Testis (tissue), 3 donors: ENCODE data around the gene LFNG. TPM values are rescaled to one million over a fixed set of nuclear protein-coding genes. Genes with fewer than 3 reads are reported as not detected.
"Not testable (repeated sequence)": the region's sequence is repeated elsewhere in the genome, so short reads cannot be mapped to it uniquely, and the experiment has no call there.

Experiments used
- DNase-seq: peaks from one replicate; pipeline ENCODE4 v3.0.0-alpha.2; 2019
- H3K27ac ChIP-seq, 2 donors: fragments of 200-600 bp; sonication (generic); one replicate each; pipeline ENCODE4 v1.5.1; 2019
- H3K27me3 ChIP-seq: fragments of 200-600 bp; sonication (generic); one replicate; pipeline ENCODE4 v1.5.1; 2019
- H3K36me3 ChIP-seq: fragments of 200-600 bp; sonication (generic); one replicate; pipeline ENCODE4 v1.5.1; 2017; ENCODE audit warnings: low read depth; ENCODE audit errors: missing control alignments
- H3K4me1 ChIP-seq: fragments of 200-600 bp; sonication (generic); one replicate; pipeline ENCODE4 v1.5.1; 2019
- H3K4me3 ChIP-seq, 2 donors: fragments of 200-600 bp; sonication (generic); one replicate each; pipeline ENCODE4 v1.5.1; 2017 to 2019
- H3K9me3 ChIP-seq: fragments of 200-600 bp; sonication (generic); one replicate; pipeline ENCODE4 v1.5.1; 2017
- POLR2A ChIP-seq: fragments of 450-650 bp; IDR thresholded peaks from one replicate; pipeline ENCODE4 v1.6.1; 2017; ENCODE audit warnings: antibody characterized with exemption, mild to moderate bottlenecking, moderate library complexity
- WGBS, 2 donors: methylation state at CpG; one replicate each; pipeline ENCODE4 v1.1.5; 2018; 5-methylcytosine and 5-hydroxymethylcytosine counted together
- intact Hi-C: fragments of 100-400 bp; cut with DNase I; formaldehyde crosslinking; loops from one replicate; pipeline ENCODE4 v1.15.1; 2023; ENCODE audit warnings: low total_unique reads
- polyA plus RNA-seq: library from polyadenylated mRNA; stranded (reverse); fragments of 350-450 nt; fragmentation: Illumina TruSeq; extraction: RNeasy Lipid Tissue Mini Kit (QIAGEN cat#74804); gene quantifications from one replicate; pipeline ENCODE4 v1.2.3, GENCODE V29; 2014; ENCODE audit warnings: low read depth, low replicate concordance; ENCODE audit not compliant: insufficient read depth
- total RNA-seq, 2 donors: library from RNA; depleted of rRNA; stranded (reverse); fragments of >200 nt; gene quantifications; one replicate each; pipeline ENCODE4 v1.2.3, GENCODE V29; 2016
- TF ChIP-seq, protein P1 (sequence below), 3 experiments: fragments of 450-650 bp in 2 of 3; fragments of 200-600 bp in 1 of 3; sonication (generic) in 1 of 3; IDR thresholded peaks; one replicate each; pipeline ENCODE4 v1.5.1; 2016 to 2019; ENCODE audit warnings: antibody characterized with exemption in 3 of 3, mild to moderate bottlenecking in 2 of 3, moderate library complexity in 1 of 3

LFNG gene
- total and polyA plus RNA-seq, 3 donors from 2014 or later, result 10.1 to 34.1 (median 18.3) TPM

DNA sequence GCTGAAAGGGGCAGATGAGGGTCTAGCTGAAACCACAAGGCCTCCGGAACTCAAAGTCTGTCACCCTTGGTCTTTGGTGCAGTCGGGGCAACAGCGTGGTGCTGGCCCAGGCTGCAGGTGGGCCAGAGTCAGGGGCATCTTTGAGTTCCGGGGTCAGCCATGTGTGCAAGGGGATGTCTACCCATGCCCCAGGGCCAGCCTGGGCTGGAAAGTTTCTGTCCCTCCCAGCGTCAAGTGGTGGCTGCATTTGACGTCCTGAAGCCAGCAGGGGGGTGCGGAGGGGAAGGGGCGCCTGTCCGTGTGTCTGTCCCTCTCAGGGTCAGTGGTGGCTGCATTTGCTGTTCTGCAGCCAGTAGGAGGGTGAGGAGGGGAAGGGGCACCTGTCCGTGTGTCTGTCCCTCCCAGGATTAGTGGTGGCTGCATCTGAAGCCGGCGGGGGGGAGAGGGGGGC, 35.1 kb downstream of the LFNG start:
- H3K9me3 ChIP-seq, result no peaks in the 10 kb centered on the region
- peak overlapping the region; percentile 94 to 98 for H3K27ac ChIP-seq
- intact Hi-C loops, result loop anchor here (10.0 kb wide), 1 partner anchor 80 kb away; the partner anchor contains the start of gene GRIFIN
- no peaks in the 10 kb centered on the region for H3K36me3 ChIP-seq
- no peak for DNase-seq
- WGBS, 2 donors, result 2 to 5% methylated on average over 5 to 11 of the region's 12 CpGs
- TF ChIP-seq POLR2A, result no peak
- TF ChIP-seq, protein P1, sequence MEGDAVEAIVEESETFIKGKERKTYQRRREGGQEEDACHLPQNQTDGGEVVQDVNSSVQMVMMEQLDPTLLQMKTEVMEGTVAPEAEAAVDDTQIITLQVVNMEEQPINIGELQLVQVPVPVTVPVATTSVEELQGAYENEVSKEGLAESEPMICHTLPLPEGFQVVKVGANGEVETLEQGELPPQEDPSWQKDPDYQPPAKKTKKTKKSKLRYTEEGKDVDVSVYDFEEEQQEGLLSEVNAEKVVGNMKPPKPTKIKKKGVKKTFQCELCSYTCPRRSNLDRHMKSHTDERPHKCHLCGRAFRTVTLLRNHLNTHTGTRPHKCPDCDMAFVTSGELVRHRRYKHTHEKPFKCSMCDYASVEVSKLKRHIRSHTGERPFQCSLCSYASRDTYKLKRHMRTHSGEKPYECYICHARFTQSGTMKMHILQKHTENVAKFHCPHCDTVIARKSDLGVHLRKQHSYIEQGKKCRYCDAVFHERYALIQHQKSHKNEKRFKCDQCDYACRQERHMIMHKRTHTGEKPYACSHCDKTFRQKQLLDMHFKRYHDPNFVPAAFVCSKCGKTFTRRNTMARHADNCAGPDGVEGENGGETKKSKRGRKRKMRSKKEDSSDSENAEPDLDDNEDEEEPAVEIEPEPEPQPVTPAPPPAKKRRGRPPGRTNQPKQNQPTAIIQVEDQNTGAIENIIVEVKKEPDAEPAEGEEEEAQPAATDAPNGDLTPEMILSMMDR (IDR thresholded peaks at IDR 0.05), result no peak
- H3K4me3 ChIP-seq, result peak overlapping the region; percentile 67 to 87
- H3K27me3 ChIP-seq, result no peaks in the 10 kb centered on the region
- peaks cover 27% of the 10 kb centered on the region for H3K4me1 ChIP-seq

DNA sequence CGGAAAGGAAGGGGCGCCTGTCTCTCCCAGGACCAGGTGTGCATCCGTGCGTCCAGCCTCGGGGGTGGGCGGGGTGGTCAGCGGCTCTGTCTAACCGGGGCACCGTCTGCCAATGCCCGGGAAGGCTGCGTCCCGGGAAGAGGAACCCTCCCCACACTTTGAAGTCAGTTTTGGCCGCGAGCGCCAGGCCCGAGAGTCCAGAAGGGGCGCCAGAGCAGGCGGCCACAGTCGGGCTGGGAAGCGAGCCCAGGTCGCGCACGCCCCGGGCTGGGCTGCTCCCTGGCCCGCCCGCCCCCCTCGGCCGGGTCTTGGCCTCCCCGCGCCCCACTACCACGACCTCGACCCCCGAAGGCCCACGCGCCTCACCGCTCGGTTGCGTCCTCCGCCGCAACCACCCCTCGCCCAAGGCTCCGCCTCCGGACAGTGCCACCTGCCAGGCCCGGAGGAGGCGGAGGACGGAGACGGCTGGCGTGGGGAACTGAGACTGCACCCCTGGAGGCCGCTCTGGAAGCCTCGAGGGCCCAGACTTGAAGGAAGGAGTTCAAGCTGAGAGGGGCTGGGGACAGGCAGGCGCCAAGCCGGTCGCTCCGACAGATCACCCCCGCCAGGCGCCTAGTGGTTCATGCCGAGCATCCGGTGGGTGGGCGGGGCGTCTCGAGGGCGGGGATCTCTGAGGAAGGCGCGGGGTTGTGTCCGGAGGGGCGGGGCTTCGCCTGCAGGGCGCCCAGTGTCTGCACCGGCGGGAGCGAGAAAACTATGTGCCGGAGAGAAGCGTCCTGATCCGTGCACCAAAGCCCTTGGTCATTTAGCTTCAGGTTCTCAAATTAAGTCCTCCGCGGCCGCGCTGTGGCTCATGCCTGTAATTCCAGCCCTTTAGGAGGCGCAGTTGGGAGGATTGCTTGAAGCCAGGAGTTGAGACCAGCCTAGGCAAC, 35.8 kb downstream of the LFNG start, which contains the start of gene BRAT1:
Gene BRAT1 (minus strand): TSS at position 404 of the 932 bp plus-strand sequence. CDS start 1,093 bp downstream, outside the sequence.
- 0 to 1% methylated on average over 30 to 76 of the region's 79 CpGs for WGBS, 2 donors
- intact Hi-C loops, result loop anchor here (10.0 kb wide), 1 partner anchor 81 kb away; the partner anchor contains the start of gene GRIFIN

DNA sequence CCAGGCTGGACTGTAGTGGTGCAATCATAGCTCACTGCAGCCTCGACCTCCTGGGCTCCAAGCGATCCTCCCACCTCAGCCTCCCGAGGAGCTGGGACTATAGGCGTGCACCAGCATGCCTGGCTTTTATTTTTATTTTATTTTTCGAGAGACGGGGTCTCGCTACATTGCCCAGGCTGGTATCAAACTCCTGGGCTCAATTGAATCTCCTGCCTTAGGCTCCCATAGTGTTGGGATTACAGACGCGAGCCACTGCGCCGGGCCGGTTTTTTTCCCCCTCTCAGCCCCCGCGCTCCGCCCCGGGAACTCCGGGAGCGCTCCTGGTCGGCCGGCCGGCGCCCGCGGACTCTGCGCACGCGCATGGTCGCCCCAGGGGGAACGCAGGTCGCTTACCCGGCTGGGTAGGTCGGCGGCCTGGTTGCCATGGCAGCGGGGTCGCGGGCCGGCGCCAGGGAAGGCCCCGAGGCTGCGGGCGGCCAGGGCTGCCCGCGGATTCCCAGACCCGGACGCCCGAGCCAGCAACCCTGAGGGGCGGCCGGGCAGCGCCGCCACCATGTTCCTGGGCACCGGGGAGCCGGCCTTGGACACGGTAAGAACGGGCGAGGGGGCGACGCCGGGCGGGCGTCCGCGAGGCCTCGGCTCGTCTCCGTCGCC, 39.2 kb downstream of the LFNG start, which contains the start of gene IQCE:
Gene IQCE (plus strand): TSS at position 351 of the 654 bp plus-strand sequence. CDS start 203 bp downstream, at position 554.
- Histone ChIP-seq H3K27ac (peak within 1 kb of the TSS; percentile 61 to 73), H3K27me3 (no peaks in the 10 kb centered on the region), H3K4me3 (peak within 1 kb of the TSS; percentile 75 to 97), H3K4me1 (peaks cover 32% of the 10 kb centered on the region), H3K9me3 (no peaks in the 10 kb centered on the region), H3K36me3 (no peaks in the 10 kb centered on the region)
- DNase-seq, result peak; percentile 92
- intact Hi-C loops, result loop anchor here (10.0 kb wide), 1 partner anchor 84 kb away; the partner anchor contains the start of gene GRIFIN
- 1% methylated on average over 32 to 44 of the region's 66 CpGs for WGBS, 2 donors
- TF ChIP-seq, protein P1 (IDR thresholded peaks at IDR 0.05), result peak in 2 of 3 experiments; percentile 42 to 51
- no peak for TF ChIP-seq POLR2A

More for the DNA sequence above, 35.8 kb downstream of the LFNG start, which contains the start of gene BRAT1:
- H3K27me3 ChIP-seq, result no peaks in the 10 kb centered on the region
- peak within 1 kb of the TSS; percentile 67 to 87 for H3K4me3 ChIP-seq
- no peaks in the 10 kb centered on the region for H3K9me3 ChIP-seq
- peak; percentile 99 for DNase-seq
- no peaks in the 10 kb centered on the region for H3K36me3 ChIP-seq
- H3K4me1 ChIP-seq, result peaks cover 33% of the 10 kb centered on the region
- H3K27ac ChIP-seq, result peak within 1 kb of the TSS; percentile 94 to 98
- TF ChIP-seq POLR2A, result peak; percentile 40
- TF ChIP-seq, protein P1 (IDR thresholded peaks at IDR 0.05), result peak in 2 of 3 experiments; percentile 21 to 26

DNA sequence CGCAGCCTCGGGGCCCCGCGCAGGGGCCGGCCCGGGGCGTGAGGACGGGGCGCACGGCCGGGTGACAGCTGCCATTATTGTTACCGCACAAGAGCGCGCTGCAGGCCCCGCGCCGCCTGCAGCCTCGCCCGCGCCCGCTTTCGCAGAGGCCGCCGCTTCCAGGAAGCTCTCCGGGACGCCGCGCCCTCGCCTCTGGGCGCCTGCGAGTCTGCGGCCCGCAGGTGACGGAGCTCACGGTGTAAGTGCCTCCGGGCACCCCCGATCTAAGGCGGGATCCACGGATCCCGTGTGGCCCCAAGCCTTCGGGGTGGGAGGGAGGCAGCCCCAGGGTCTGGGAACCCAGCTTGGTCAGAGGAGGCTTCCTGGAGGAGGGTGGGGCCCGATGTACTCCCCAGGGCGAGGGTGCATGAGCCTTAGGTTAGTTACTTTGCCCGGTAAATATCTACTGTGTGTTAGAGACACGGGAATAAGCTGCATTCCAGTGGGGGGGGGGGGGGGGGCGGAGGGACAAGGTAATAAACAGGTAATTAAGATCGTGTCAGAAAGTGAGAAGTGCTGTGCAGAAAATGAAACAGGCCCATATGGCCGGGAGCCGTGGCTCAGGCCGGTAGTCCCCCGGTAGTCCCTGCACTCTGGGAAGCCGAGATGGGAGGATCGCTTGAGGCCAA, 39.8 kb downstream of the LFNG start:
- Histone ChIP-seq H3K27ac (peak overlapping the region; percentile 36 to 64), H3K27me3 (no peaks in the 10 kb centered on the region), H3K36me3 (no peaks in the 10 kb centered on the region), H3K4me3 (peak overlapping the region; percentile 75 to 97), H3K4me1 (peaks cover 25% of the 10 kb centered on the region), H3K9me3 (no peaks in the 10 kb centered on the region)
- 7 to 22% methylated on average over 8 to 35 of the region's 53 CpGs for WGBS, 2 donors
- TF ChIP-seq, protein P1 (IDR thresholded peaks at IDR 0.05), result no peak
- TF ChIP-seq POLR2A, result no peak
- DNase-seq, result no peak
- intact Hi-C loops, result loop anchor here (10.0 kb wide), 1 partner anchor 85 kb away; the partner anchor contains the start of gene GRIFIN

DNA sequence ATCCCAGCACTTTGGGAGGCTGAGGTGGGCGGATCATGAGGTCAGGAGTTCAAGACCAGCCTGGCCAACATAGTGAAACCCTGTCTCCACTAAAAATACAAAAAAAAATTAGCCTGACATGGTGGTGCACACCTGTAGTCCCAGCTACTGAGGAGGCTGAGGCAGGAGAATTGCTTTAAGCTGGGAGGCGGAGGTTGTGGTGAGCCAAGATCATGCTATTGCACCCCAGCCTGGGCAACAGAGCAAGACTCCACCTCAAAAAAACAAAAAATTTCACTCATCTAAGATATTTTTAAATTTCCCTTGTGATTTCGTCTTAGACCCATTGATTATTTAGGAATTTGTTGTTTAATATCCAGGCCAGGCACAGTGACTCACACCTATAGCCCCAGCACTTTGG, 44.4 kb downstream of the LFNG start:
- H3K27me3 ChIP-seq, H3K36me3 ChIP-seq, H3K4me3 ChIP-seq, H3K9me3 ChIP-seq, DNase-seq, H3K27ac ChIP-seq, H3K4me1 ChIP-seq, intact Hi-C loops: not testable (repeated sequence)
- 92 to 98% methylated on average over 3 of the region's 3 CpGs for WGBS, 2 donors
